GM12801 (cell line): ENCODE data around the gene NXT2.

ENCODE experiments used
- TF ChIP-seq, protein P1 (sequence below): IDR thresholded peaks from one replicate; pipeline ENCODE4 v1.5.1; 2011; ENCODE audit warnings: control low read depth; ENCODE audit not compliant: insufficient read length; ENCODE audit errors: extremely low read depth

NXT2 gene

DNA sequence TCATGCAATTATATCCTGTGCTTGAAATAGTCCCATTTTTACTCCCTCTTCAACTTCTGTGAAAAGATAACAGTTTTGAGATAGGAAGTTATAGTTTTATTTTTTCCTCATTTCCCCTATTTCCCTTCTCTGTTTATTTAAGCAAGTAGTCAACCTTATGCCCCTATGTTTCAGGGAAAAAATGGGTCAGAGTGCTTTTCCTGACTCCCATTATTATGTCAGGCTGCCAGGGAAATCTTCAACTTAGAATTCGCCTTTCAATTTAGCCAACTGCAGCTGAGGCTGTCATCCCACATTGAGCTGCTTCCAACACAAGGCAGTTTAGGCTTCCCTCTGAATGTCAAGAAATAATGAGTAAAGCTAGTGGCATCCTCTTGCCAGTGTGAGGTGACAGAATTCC is 42.3 kb downstream of the NXT2 start:
- TF ChIP-seq, protein P1, sequence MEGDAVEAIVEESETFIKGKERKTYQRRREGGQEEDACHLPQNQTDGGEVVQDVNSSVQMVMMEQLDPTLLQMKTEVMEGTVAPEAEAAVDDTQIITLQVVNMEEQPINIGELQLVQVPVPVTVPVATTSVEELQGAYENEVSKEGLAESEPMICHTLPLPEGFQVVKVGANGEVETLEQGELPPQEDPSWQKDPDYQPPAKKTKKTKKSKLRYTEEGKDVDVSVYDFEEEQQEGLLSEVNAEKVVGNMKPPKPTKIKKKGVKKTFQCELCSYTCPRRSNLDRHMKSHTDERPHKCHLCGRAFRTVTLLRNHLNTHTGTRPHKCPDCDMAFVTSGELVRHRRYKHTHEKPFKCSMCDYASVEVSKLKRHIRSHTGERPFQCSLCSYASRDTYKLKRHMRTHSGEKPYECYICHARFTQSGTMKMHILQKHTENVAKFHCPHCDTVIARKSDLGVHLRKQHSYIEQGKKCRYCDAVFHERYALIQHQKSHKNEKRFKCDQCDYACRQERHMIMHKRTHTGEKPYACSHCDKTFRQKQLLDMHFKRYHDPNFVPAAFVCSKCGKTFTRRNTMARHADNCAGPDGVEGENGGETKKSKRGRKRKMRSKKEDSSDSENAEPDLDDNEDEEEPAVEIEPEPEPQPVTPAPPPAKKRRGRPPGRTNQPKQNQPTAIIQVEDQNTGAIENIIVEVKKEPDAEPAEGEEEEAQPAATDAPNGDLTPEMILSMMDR, result no peak

DNA sequence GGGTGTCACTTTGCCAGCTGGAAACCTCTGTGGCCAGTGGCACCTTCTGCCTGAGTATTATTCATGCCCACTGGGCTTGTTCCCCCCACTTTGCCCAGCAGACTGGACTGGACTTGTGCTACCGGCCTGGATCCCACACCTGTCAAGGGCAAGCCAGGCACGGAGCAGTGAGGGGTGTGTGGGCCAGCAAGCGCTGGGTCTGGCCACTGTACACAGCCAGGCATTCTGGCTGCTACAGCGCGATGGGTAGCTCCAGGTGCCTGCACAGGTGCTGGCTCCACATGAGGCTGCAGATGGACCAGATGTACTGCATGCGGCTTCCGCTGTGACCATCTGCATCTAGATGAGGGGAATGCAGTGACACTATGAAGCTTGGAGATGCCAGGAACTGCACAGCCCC is 48.8 kb downstream of the NXT2 start:
- TF ChIP-seq, protein P1, result no peak

DNA sequence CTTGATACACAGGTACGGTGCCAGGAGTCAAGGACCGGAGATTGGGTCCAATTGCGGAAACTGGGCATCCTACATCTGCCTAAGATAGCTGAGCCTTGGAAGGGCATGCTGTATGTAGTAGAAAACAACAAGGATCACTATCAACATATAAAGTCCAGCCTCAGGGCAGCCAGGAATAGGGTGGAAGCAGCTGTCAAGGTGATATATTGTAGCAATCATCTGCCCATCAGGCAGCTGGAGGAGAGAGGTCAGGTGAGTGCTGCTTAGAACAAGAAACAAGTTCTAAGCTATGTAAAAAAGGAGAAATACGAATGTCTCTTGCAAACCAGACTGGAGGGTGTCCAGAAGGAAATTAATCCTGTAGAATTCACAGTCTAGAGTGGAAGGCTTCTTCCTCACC is 53.5 kb downstream of the NXT2 start:
- TF ChIP-seq, protein P1, result no peak
